ENCODE measurements around the gene NCAPD3. TPM values are rescaled to one million over a fixed set of nuclear protein-coding genes. Genes with fewer than 3 reads are reported as not detected.
"Not testable (repeated sequence)": the region's sequence is repeated elsewhere in the genome, so short reads cannot be mapped to it uniquely, and the experiment has no call there.

The NCAPD3 gene
- total RNA-seq, 6 experiments from 2014 or later, result 19.6 to 31.1 (median 29.4) TPM

- no peaks in the 10 kb centered on the region; the same call in 1 of the 2 replicates for H3K27me3 Mint-ChIP-seq (ENCODE audit: insufficient read depth)
- no peaks in the 10 kb centered on the region for H3K9me3 Mint-ChIP-seq
- H3K27ac Mint-ChIP-seq, result no peak overlapping the region
- no peaks in the 10 kb centered on the region for H3K4me1 Mint-ChIP-seq (ENCODE audit: low read depth)
- no peak for TF ChIP-seq CTCF (IDR thresholded peaks at IDR 0.05)
- H3K4me3 Mint-ChIP-seq, result no peak overlapping the region
- DNase-seq, result no peak
- peaks cover 20% of the 10 kb centered on the region for H3K36me3 Mint-ChIP-seq (ENCODE audit: low read depth)
Measured at GRCh38 chr11:134202661-134203060, 21.1 kb downstream of the NCAPD3 start.

- no peak for DNase-seq
- no peaks in the 10 kb centered on the region for H3K4me1 Mint-ChIP-seq (ENCODE audit: low read depth)
- TF ChIP-seq CTCF (IDR thresholded peaks at IDR 0.05), result no peak
- no peaks in the 10 kb centered on the region for H3K9me3 Mint-ChIP-seq
- peaks cover 20% of the 10 kb centered on the region for H3K36me3 Mint-ChIP-seq (ENCODE audit: low read depth)
- H3K4me3 Mint-ChIP-seq, result no peak overlapping the region
- H3K27me3 Mint-ChIP-seq (ENCODE audit: insufficient read depth), result no peaks in the 10 kb centered on the region
- no peak overlapping the region for H3K27ac Mint-ChIP-seq
Measured at GRCh38 chr11:134200688-134201087, 23.1 kb downstream of the NCAPD3 start.

- no peak for TF ChIP-seq CTCF (IDR thresholded peaks at IDR 0.05)
- no peak overlapping the region for H3K27ac Mint-ChIP-seq
- H3K4me3 Mint-ChIP-seq, result no peak overlapping the region
- H3K4me1 Mint-ChIP-seq (ENCODE audit: low read depth), result no peaks in the 10 kb centered on the region
- no peaks in the 10 kb centered on the region for H3K9me3 Mint-ChIP-seq
- no peak for DNase-seq
- H3K36me3 Mint-ChIP-seq (ENCODE audit: low read depth), result peaks cover 20% of the 10 kb centered on the region
- no peaks in the 10 kb centered on the region for H3K27me3 Mint-ChIP-seq (ENCODE audit: insufficient read depth)
Measured at GRCh38 chr11:134199531-134199930, 24.2 kb downstream of the NCAPD3 start.

- H3K36me3 Mint-ChIP-seq (ENCODE audit: low read depth), result peaks cover 20% of the 10 kb centered on the region
- no peak for DNase-seq
- no peak overlapping the region for H3K4me3 Mint-ChIP-seq
- no peaks in the 10 kb centered on the region for H3K4me1 Mint-ChIP-seq (ENCODE audit: low read depth)
- TF ChIP-seq CTCF (IDR thresholded peaks at IDR 0.05), result no peak
- H3K27me3 Mint-ChIP-seq (ENCODE audit: insufficient read depth), result no peaks in the 10 kb centered on the region
- no peaks in the 10 kb centered on the region for H3K9me3 Mint-ChIP-seq
- no peak overlapping the region for H3K27ac Mint-ChIP-seq
Measured at GRCh38 chr11:134196756-134197155, 27.0 kb downstream of the NCAPD3 start.

- H3K36me3 Mint-ChIP-seq (ENCODE audit: low read depth), result peaks cover 53% of the 10 kb centered on the region
- H3K27ac Mint-ChIP-seq; H3K4me1 Mint-ChIP-seq (ENCODE audit: low read depth); H3K4me3 Mint-ChIP-seq; H3K9me3 Mint-ChIP-seq; DNase-seq; H3K27me3 Mint-ChIP-seq (ENCODE audit: insufficient read depth): not testable (repeated sequence)
Measured at GRCh38 chr11:134188092-134188491, 35.7 kb downstream of the NCAPD3 start.

- peaks cover 21% of the 10 kb centered on the region for H3K36me3 Mint-ChIP-seq (ENCODE audit: low read depth)
- DNase-seq, result peak; percentile 45
- peaks cover 17% of the 10 kb centered on the region for H3K4me1 Mint-ChIP-seq (ENCODE audit: low read depth)
- TF ChIP-seq CTCF (IDR thresholded peaks at IDR 0.05), result no peak
- H3K27ac Mint-ChIP-seq, result peak overlapping the region; percentile 3; the same call in 1 of the 2 replicates
- H3K4me3 Mint-ChIP-seq, result no peak overlapping the region
- H3K9me3 Mint-ChIP-seq, result no peaks in the 10 kb centered on the region
- H3K27me3 Mint-ChIP-seq (ENCODE audit: insufficient read depth), result no peaks in the 10 kb centered on the region
Measured at GRCh38 chr11:134181707-134182106, 42.1 kb downstream of the NCAPD3 start.
